ENCODE measurements around the gene GABARAPL1. TPM values are rescaled to one million over a fixed set of nuclear protein-coding genes. Genes with fewer than 3 reads are reported as not detected.

Gene GABARAPL1
- total RNA-seq, 1 donor from 2014 or later: 119 TPM

- Histone ChIP-seq H3K4me3 (ENCODE audit: insufficient read depth, low read depth, low read length) (no peak overlapping the region), H3K4me1 (ENCODE audit: insufficient read depth, low read length) (no peaks in the 10 kb centered on the region), H3K9ac (ENCODE audit: low read length) (no peak overlapping the region), H3K79me2 (ENCODE audit: insufficient read depth, low read length) (no peaks in the 10 kb centered on the region), H3K27ac (ENCODE audit: low read depth, low read length) (no peak overlapping the region), H3K36me3 (ENCODE audit: insufficient read depth, low read length) (no peaks in the 10 kb centered on the region), H3K4me2 (ENCODE audit: low read length) (no peak overlapping the region), H3K27me3 (ENCODE audit: insufficient read depth, low read length) (no peaks in the 10 kb centered on the region), H4K20me1 (ENCODE audit: insufficient read depth, low read length) (no peaks in the 10 kb centered on the region), H3K9me3 (ENCODE audit: insufficient read depth, low read depth, low read length) (peaks cover 3% of the 10 kb centered on the region), H2AFZ (ENCODE audit: low read depth, low read length) (no peak overlapping the region)
- Mint-ChIP-seq H3K27ac (ENCODE audit: unreplicated experiment) (no peak overlapping the region), H3K27me3 (ENCODE audit: low read depth, unreplicated experiment) (no peaks in the 10 kb centered on the region), H3K9me3 (ENCODE audit: unreplicated experiment) (peaks cover 14% of the 10 kb centered on the region), H3K36me3 (ENCODE audit: low read depth, unreplicated experiment) (peaks cover 18% of the 10 kb centered on the region), H3K4me1 (ENCODE audit: low read depth, unreplicated experiment) (peaks cover 5% of the 10 kb centered on the region), H3K4me3 (ENCODE audit: unreplicated experiment) (no peak overlapping the region)
- no peak for DNase-seq (ENCODE audit: low read depth)
- no peak for FAIRE-seq
- no peak for TF ChIP-seq EZH2 (IDR thresholded peaks at IDR 0.05; ENCODE audit: insufficient read depth, low read length)
- TF ChIP-seq CTCF (IDR thresholded peaks at IDR 0.05; ENCODE audit: insufficient read depth, low read depth, low read length): no peak
These were observed 25.8 kb downstream of the GABARAPL1 start for GRCh38 chr12:10238526-10238925.

- no peak overlapping the region for H3K4me2 ChIP-seq (ENCODE audit: low read length)
- H3K4me3 ChIP-seq (ENCODE audit: insufficient read depth, low read depth, low read length): no peak overlapping the region
- H4K20me1 ChIP-seq (ENCODE audit: insufficient read depth, low read length): no peaks in the 10 kb centered on the region
- H3K9me3 ChIP-seq (ENCODE audit: insufficient read depth, low read depth, low read length): no peaks in the 10 kb centered on the region
- Mint-ChIP-seq H3K4me1 (ENCODE audit: low read depth, unreplicated experiment) (peaks cover 3% of the 10 kb centered on the region), H3K9me3 (ENCODE audit: unreplicated experiment) (peaks cover 6% of the 10 kb centered on the region), H3K27ac (ENCODE audit: unreplicated experiment) (no peak overlapping the region), H3K36me3 (ENCODE audit: low read depth, unreplicated experiment) (no peaks in the 10 kb centered on the region), H3K27me3 (ENCODE audit: low read depth, unreplicated experiment) (no peaks in the 10 kb centered on the region), H3K4me3 (ENCODE audit: unreplicated experiment) (no peak overlapping the region)
- TF ChIP-seq CTCF (IDR thresholded peaks at IDR 0.05; ENCODE audit: insufficient read depth, low read depth, low read length): no peak
- no peak for TF ChIP-seq EZH2 (IDR thresholded peaks at IDR 0.05; ENCODE audit: insufficient read depth, low read length)
- DNase-seq (ENCODE audit: low read depth) (peak; percentile 2), FAIRE-seq (no peak)
- H3K79me2 ChIP-seq (ENCODE audit: insufficient read depth, low read length): no peaks in the 10 kb centered on the region
- no peaks in the 10 kb centered on the region for H3K36me3 ChIP-seq (ENCODE audit: insufficient read depth, low read length)
- H3K9ac ChIP-seq (ENCODE audit: low read length): no peak overlapping the region
- H2AFZ ChIP-seq (ENCODE audit: low read depth, low read length): no peak overlapping the region
- no peaks in the 10 kb centered on the region for H3K4me1 ChIP-seq (ENCODE audit: insufficient read depth, low read length)
- H3K27me3 ChIP-seq (ENCODE audit: insufficient read depth, low read length): no peaks in the 10 kb centered on the region
- H3K27ac ChIP-seq (ENCODE audit: low read depth, low read length): no peak overlapping the region
These were observed 28.6 kb downstream of the GABARAPL1 start for GRCh38 chr12:10241290-10241689.

DNA sequence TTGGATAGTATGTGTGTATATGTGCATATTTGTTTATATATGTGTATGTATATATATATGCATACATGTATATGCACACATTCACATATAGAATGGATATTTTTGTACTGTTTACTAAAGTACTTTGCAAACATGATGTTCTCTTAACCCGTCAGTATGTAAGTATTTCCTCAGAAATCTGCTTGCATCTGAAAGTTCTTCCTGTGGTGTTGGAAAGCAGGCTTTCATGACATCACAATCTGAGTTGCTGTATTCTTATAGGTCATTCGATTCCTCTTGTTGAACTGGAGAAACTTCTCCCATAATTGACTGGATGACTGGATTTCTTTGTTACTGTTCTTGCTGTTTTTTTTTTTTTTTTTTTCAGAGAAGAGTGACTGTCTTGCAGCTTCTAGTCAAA is 29.1 kb downstream of the GABARAPL1 start:
- TF ChIP-seq CTCF (IDR thresholded peaks at IDR 0.05; ENCODE audit: insufficient read depth, low read depth, low read length): no peak
- TF ChIP-seq EZH2 (IDR thresholded peaks at IDR 0.05; ENCODE audit: insufficient read depth, low read length): no peak
- H3K36me3 ChIP-seq (ENCODE audit: insufficient read depth, low read length): no peaks in the 10 kb centered on the region
- no peak for DNase-seq (ENCODE audit: low read depth)
- no peak overlapping the region for H3K9ac ChIP-seq (ENCODE audit: low read length)
- no peak overlapping the region for H3K4me2 ChIP-seq (ENCODE audit: low read length)
- H2AFZ ChIP-seq (ENCODE audit: low read depth, low read length): no peak overlapping the region
- no peak overlapping the region for H3K4me3 Mint-ChIP-seq (ENCODE audit: unreplicated experiment)
- H3K36me3 Mint-ChIP-seq (ENCODE audit: low read depth, unreplicated experiment): no peaks in the 10 kb centered on the region
- no peaks in the 10 kb centered on the region for H3K27me3 Mint-ChIP-seq (ENCODE audit: low read depth, unreplicated experiment)
- peaks cover 4% of the 10 kb centered on the region for H3K9me3 Mint-ChIP-seq (ENCODE audit: unreplicated experiment)
- H3K4me3 ChIP-seq (ENCODE audit: insufficient read depth, low read depth, low read length): no peak overlapping the region
- H3K79me2 ChIP-seq (ENCODE audit: insufficient read depth, low read length): no peaks in the 10 kb centered on the region
- no peak overlapping the region for H3K27ac Mint-ChIP-seq (ENCODE audit: unreplicated experiment)
- H3K4me1 ChIP-seq (ENCODE audit: insufficient read depth, low read length): no peaks in the 10 kb centered on the region
- no peaks in the 10 kb centered on the region for H3K9me3 ChIP-seq (ENCODE audit: insufficient read depth, low read depth, low read length)
- no peak for FAIRE-seq
- no peak overlapping the region for H3K27ac ChIP-seq (ENCODE audit: low read depth, low read length)
- no peaks in the 10 kb centered on the region for H3K27me3 ChIP-seq (ENCODE audit: insufficient read depth, low read length)
- no peaks in the 10 kb centered on the region for H3K4me1 Mint-ChIP-seq (ENCODE audit: low read depth, unreplicated experiment)
- H4K20me1 ChIP-seq (ENCODE audit: insufficient read depth, low read length): no peaks in the 10 kb centered on the region
